Fibroblast of the aortic adventitia (primary cell): ENCODE results near the gene LRRC8E. TPM values are rescaled to one million over a fixed set of nuclear protein-coding genes. Genes with fewer than 3 reads are reported as not detected.
A peak's percentile ranks its signal among the peaks of the same experiment; 100 is the strongest.
"Not testable (repeated sequence)": the region's sequence is repeated elsewhere in the genome, so short reads cannot be mapped to it uniquely, and the experiment has no call there.

Experiments
- DNase-seq: peaks from one replicate; pipeline ENCODE4 v3.0.0-alpha.2; 2010; ENCODE audit warnings: low read depth
- H3K4me3 ChIP-seq: 2 replicates; pipeline ENCODE4 v1.5.1; 2011; ENCODE audit warnings: low read depth, mild to moderate bottlenecking, control low read depth, low read length, moderate library complexity
- total RNA-seq: library from RNA; depleted of rRNA; stranded (reverse); fragments of >200 nt; gene quantifications from 2 replicates; pipeline ENCODE4 v1.2.3, GENCODE V29; 2012; ENCODE audit warnings: low replicate concordance
- TF ChIP-seq, protein P1 (sequence below): IDR thresholded peaks from 2 replicates; pipeline ENCODE4 v1.5.1; 2011; ENCODE audit warnings: mild to moderate bottlenecking, low read length, control low read depth, inconsistent platforms; ENCODE audit not compliant: insufficient read depth

LRRC8E gene
- total RNA-seq, 1 donor: 5.2 TPM

- DNase-seq: no peak
These were observed 512 bp downstream of the LRRC8E start for GRCh38 chr19:7888826-7889217.

GRCh38 chr19:7893362-7894101 is 5.2 kb downstream of the LRRC8E start:
- not testable (repeated sequence) for H3K4me3 ChIP-seq, DNase-seq

More at GRCh38 chr19:7888826-7889217, 512 bp downstream of the LRRC8E start:
- H3K4me3 ChIP-seq: peak overlapping the region; percentile 75
- TF ChIP-seq, protein P1, sequence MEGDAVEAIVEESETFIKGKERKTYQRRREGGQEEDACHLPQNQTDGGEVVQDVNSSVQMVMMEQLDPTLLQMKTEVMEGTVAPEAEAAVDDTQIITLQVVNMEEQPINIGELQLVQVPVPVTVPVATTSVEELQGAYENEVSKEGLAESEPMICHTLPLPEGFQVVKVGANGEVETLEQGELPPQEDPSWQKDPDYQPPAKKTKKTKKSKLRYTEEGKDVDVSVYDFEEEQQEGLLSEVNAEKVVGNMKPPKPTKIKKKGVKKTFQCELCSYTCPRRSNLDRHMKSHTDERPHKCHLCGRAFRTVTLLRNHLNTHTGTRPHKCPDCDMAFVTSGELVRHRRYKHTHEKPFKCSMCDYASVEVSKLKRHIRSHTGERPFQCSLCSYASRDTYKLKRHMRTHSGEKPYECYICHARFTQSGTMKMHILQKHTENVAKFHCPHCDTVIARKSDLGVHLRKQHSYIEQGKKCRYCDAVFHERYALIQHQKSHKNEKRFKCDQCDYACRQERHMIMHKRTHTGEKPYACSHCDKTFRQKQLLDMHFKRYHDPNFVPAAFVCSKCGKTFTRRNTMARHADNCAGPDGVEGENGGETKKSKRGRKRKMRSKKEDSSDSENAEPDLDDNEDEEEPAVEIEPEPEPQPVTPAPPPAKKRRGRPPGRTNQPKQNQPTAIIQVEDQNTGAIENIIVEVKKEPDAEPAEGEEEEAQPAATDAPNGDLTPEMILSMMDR: no peak

DNA sequence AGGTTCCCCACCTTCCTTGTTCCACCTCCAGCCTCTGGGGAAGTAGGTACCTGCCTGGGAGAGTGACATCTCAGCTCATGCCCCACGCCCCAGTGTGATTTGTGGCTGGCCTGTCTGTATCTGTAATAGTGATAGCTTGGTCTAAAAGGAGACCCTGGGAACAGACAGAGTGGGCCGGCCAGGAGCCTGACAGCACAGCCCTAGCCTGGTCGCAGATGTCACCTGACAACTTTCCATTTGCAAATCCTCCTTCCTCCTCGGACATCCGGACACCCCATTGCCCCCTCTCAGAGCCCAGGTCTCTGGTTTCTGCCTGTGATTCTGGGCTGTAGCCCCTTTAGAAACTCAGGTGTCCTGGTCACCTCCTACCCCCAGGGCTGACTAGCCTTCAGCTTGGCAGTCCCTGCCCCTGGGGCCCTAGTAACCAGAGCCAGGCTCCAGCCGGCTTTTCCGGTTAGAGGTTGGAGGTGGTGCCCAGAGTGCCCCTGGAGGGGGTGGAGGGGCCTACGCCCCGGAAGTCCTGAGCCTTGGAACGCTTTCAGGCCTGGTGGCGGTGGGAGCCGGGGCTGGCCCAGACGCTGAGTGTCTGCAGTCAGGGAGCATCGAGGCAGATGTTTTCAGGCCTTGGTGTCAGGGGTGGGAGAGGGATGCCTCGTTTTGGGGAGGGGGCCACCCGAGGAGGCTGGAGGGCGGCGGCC is 6.5 kb downstream of the LRRC8E start:
- TF ChIP-seq, protein P1: no peak
- no peak overlapping the region for H3K4me3 ChIP-seq
- no peak for DNase-seq

DNA sequence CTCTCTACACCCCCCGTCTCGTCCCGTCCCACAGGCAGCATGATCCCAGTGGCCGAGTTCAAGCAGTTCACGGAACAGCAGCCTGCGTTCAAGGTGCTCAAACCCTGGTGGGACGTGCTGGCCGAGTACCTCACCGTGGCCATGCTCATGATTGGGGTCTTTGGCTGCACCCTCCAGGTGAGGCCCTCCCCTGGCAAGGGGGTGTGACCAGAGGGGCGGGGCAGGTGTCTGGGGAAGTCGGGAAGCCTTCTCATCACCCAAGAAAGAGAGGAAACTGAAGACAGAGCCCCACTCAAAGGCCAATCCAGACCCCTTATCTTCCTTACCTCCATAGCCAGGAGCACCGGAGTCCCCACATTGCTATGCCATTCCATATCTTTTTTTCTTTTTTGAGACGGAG is 7.3 kb downstream of the LRRC8E start:
- TF ChIP-seq, protein P1: no peak
- no peak overlapping the region for H3K4me3 ChIP-seq
- DNase-seq: no peak

GRCh38 chr19:7897292-7897691 is 9.0 kb downstream of the LRRC8E start:
- TF ChIP-seq, protein P1: no peak
- H3K4me3 ChIP-seq: no peak overlapping the region
- no peak for DNase-seq

- TF ChIP-seq, protein P1: no peak
- H3K4me3 ChIP-seq: no peak overlapping the region
- DNase-seq: no peak
These were observed 10.7 kb downstream of the LRRC8E start for GRCh38 chr19:7898967-7899366.

GRCh38 chr19:7899751-7900378 is 11.6 kb downstream of the LRRC8E start:
- no peak for DNase-seq
- TF ChIP-seq, protein P1: no peak
- no peak overlapping the region for H3K4me3 ChIP-seq
